Measurements from ENCODE around the gene SPRN.
A peak's percentile ranks its signal among the peaks of the same experiment; 100 is the strongest.
"Not testable (repeated sequence)": the region's sequence is repeated elsewhere in the genome, so short reads cannot be mapped to it uniquely, and the experiment has no call there.

The SPRN gene

GRCh38 chr10:133384071-133384470, 40.4 kb downstream of the SPRN start:
- DNase-seq (ENCODE audit: low read depth) = no peak

GRCh38 chr10:133383551-133383950, 40.9 kb downstream of the SPRN start:
- no peak for DNase-seq (ENCODE audit: low read depth)

- no peak for DNase-seq (ENCODE audit: low read depth)
Observed at GRCh38 chr10:133381036-133381435, 43.4 kb downstream of the SPRN start.

- no peak for DNase-seq (ENCODE audit: low read depth)
Observed at GRCh38 chr10:133379801-133380666, 44.4 kb downstream of the SPRN start.

GRCh38 chr10:133379152-133379800, 45.1 kb downstream of the SPRN start, which contains the start of gene PAOX:
Gene PAOX (plus strand): TSS chr10:133379262. CDS start chr10:133379317, 55 bp downstream.
- no peak for DNase-seq (ENCODE audit: low read depth)

- DNase-seq (ENCODE audit: low read depth) = no peak
Observed at GRCh38 chr10:133378251-133379096, 46.0 kb downstream of the SPRN start.

- no peak for DNase-seq (ENCODE audit: low read depth)
Observed at GRCh38 chr10:133377818-133378250, 46.6 kb downstream of the SPRN start.

GRCh38 chr10:133377025-133377817, 47.2 kb downstream of the SPRN start:
- no peak for DNase-seq (ENCODE audit: low read depth)

GRCh38 chr10:133376183-133376582, 48.2 kb downstream of the SPRN start:
- DNase-seq (ENCODE audit: low read depth) = not testable (repeated sequence)

- no peak for DNase-seq (ENCODE audit: low read depth)
Observed at GRCh38 chr10:133375357-133376115, 48.9 kb downstream of the SPRN start.

- peak; percentile 79 for DNase-seq (ENCODE audit: low read depth)
Observed at GRCh38 chr10:133373174-133374090, 51.0 kb downstream of the SPRN start, which contains the start of gene ECHS1. Gene ECHS1 (minus strand): TSS chr10:133373354. CDS start chr10:133373333, 21 bp downstream.

- no peak for DNase-seq (ENCODE audit: low read depth)
Observed at GRCh38 chr10:133372507-133372906, 51.9 kb downstream of the SPRN start.
